Mesodermal cell (in vitro differentiated cells): ENCODE measurements around the gene DIP2C.

Experiments
- H3K27ac ChIP-seq: 2 replicates; pipeline ENCODE4 v1.7.0; 2013; ENCODE audit warnings: mild to moderate bottlenecking, low read depth, low read length, moderate library complexity; ENCODE audit not compliant: severe bottlenecking
- H3K36me3 ChIP-seq: 2 replicates; pipeline ENCODE4 v1.7.1; 2013; ENCODE audit warnings: mild to moderate bottlenecking, low read length, moderate library complexity; ENCODE audit not compliant: control insufficient read depth, insufficient read depth
- H3K4me1 ChIP-seq: one replicate; pipeline ENCODE4 v1.7.1; 2013; ENCODE audit warnings: mild to moderate bottlenecking, low read length; ENCODE audit not compliant: insufficient read depth, control insufficient read depth, poor library complexity, severe bottlenecking
- H3K4me3 ChIP-seq: 2 replicates; pipeline ENCODE4 v1.7.0; 2013; ENCODE audit warnings: low read length, control low read depth, mild to moderate bottlenecking; ENCODE audit not compliant: insufficient read depth, poor library complexity, severe bottlenecking; ENCODE audit errors: extremely low read depth
- H3K9me3 ChIP-seq: 2 replicates; pipeline ENCODE4 v1.7.1; 2013; ENCODE audit warnings: mild to moderate bottlenecking, low read length, moderate library complexity; ENCODE audit not compliant: control insufficient read depth
- WGBS, 2 experiments: methylation state at CpG; one replicate each; pipeline ENCODE4 v1.1.5; 2013; ENCODE audit warnings: missing lambda C conversion rate in 2 of 2; ENCODE audit not compliant: insufficient coverage in 2 of 2; 5-methylcytosine and 5-hydroxymethylcytosine counted together

DIP2C gene

DNA sequence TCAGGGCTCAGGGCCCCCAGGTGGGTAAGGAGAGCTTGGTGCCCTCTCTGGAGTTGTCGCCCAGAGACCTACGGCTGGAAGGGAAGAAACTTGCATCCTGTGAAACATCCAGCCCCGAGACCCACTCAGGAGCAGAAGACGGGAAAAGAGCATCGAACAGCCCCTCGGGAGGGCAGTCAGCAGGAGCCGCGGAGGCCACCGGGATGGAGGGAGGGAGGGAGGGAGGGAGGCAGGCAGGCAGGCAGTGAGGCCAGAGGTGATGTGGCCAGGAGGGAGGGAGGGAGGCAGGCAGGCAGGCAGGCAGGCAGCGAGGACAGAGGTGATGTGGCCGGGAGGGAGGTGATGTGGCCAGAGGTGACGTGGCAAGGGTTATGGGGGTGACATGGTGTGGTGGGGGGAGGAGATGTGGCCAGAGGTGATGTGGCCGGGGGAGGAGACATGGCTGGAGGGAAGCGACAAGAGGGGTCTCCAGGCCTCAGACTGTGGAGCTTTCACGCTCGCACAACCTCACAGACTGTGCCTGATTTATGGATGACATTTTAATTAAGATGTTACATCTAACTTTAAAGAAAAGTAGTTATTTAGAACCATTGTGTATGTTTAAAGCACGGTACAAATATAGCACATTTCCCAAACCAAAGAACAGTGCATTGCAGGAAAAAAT lies 141.1 kb downstream of the DIP2C start:
- Histone ChIP-seq H3K9me3 (no peaks in the 10 kb centered on the region), H3K36me3 (no peaks in the 10 kb centered on the region), H3K4me3 (no peak overlapping the region), H3K4me1 (peaks cover 15% of the 10 kb centered on the region), H3K27ac (no peak overlapping the region)
- WGBS, 2 experiments: 39 to 58% methylated on average over 7 to 9 of the region's 17 CpGs

- Histone ChIP-seq H3K4me3 (no peak overlapping the region), H3K27ac (no peak overlapping the region), H3K9me3 (no peaks in the 10 kb centered on the region), H3K4me1 (peaks cover 15% of the 10 kb centered on the region), H3K36me3 (no peaks in the 10 kb centered on the region)
- WGBS, 2 experiments: 31 to 40% methylated on average over 6 of the region's 6 CpGs
Observed at GRCh38 chr10:547591-548081, 141.8 kb downstream of the DIP2C start.

DNA sequence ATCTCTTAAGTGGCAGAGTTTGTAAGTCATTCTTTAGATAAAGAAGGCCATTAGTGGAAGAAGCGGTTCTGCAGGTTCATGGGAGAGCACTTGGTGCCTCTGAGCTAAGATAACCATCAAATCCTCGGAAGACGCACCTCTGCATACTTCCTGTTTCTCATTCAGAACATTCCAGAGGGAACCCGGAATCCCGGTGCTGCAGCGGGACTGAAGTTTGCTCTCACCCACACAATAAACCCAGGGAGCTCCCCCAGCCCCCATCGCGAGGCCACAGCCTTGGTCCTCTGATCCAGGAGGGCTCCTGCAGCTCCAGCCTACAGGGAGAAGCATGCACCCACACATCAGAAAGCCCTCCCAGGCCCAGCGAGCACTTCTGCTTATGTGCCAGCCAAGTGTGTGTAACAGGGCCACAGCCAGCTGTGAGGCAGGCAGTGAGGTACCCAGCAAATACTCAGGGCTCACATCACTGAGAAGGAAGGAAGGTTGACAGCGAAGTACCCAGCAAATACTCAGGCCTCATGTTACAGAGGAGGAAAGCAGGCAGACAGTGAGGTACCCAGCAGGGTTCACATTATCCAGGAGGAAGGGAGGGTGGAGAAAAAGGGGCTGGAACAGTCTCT lies 142.4 kb downstream of the DIP2C start:
- no peak overlapping the region for H3K4me3 ChIP-seq
- H3K27ac ChIP-seq: no peak overlapping the region
- H3K4me1 ChIP-seq: peaks cover 15% of the 10 kb centered on the region
- 46 to 53% methylated on average over 4 to 8 of the region's 10 CpGs for WGBS, 2 experiments
- no peaks in the 10 kb centered on the region for H3K9me3 ChIP-seq
- H3K36me3 ChIP-seq: no peaks in the 10 kb centered on the region

GRCh38 chr10:546451-546850 lies 143.0 kb downstream of the DIP2C start:
- Histone ChIP-seq H3K36me3 (no peaks in the 10 kb centered on the region), H3K27ac (no peak overlapping the region), H3K9me3 (no peaks in the 10 kb centered on the region), H3K4me3 (no peak overlapping the region), H3K4me1 (peaks cover 15% of the 10 kb centered on the region)
- 90 to 95% methylated on average over 5 to 7 of the region's 7 CpGs for WGBS, 2 experiments

- H3K4me3 ChIP-seq: no peak overlapping the region
- H3K36me3 ChIP-seq: no peaks in the 10 kb centered on the region
- H3K27ac ChIP-seq: no peak overlapping the region
- H3K9me3 ChIP-seq: no peaks in the 10 kb centered on the region
- H3K4me1 ChIP-seq: peaks cover 15% of the 10 kb centered on the region
- WGBS, 2 experiments: 94 to 96% methylated on average over 16 to 18 of the region's 21 CpGs
Observed at GRCh38 chr10:543862-544822, 145.3 kb downstream of the DIP2C start.

DNA sequence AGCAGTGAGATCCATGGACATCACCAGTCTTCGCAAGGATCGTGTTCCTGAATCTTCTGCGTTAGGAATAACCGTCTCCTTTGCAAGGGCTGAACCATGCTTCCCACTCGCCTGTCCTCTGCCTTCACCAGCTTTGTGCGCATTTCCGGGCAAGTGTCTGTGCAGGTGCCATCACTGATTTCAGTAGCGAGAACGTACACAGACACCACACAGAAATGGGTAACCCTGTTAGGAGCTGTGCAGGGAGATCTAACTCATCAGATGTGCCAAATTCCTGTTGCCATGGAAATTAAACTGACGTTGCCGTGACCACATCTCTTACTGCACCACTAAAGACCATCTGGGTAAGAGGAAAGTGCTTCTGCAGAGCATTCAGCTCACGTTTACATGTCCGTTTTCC lies 146.3 kb downstream of the DIP2C start:
- no peaks in the 10 kb centered on the region for H3K36me3 ChIP-seq
- H3K4me1 ChIP-seq: peaks cover 15% of the 10 kb centered on the region
- no peaks in the 10 kb centered on the region for H3K9me3 ChIP-seq
- 95 to 100% methylated on average over 6 to 11 of the region's 13 CpGs for WGBS, 2 experiments
- no peak overlapping the region for H3K4me3 ChIP-seq
- no peak overlapping the region for H3K27ac ChIP-seq

DNA sequence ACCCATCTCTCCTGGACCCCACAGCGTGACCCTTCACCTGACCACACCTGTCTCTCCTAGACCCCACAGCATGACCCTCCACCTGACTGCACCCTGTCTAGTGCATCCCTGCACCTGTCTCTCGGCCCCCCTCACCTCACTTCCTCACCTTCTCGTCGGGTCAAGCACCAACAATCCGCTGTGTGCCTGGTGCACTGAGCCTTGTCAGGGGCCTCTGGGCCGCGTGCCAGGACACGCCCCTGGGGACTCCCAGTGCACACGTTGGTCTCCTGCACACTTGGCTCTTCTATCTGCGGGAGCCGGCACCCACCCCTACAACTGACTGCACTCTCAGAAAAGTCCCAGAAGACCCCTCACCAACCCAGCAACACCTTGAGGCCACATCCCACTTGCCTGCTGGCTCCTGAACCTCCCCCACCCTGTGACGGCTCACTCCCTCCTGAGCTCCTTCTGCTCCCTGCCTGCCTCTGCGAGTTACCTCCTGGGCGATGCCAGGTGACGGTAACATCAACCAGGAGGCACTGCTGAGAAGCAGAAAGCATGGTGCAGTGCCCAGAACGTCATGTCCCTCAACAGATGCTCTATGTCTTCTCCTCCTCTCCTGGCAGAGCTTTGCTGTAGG lies 147.6 kb downstream of the DIP2C start:
- H3K4me1 ChIP-seq: peaks cover 5% of the 10 kb centered on the region
- no peaks in the 10 kb centered on the region for H3K36me3 ChIP-seq
- 90 to 94% methylated on average over 14 to 16 of the region's 16 CpGs for WGBS, 2 experiments
- H3K9me3 ChIP-seq: no peaks in the 10 kb centered on the region
- H3K4me3 ChIP-seq: no peak overlapping the region
- H3K27ac ChIP-seq: no peak overlapping the region

DNA sequence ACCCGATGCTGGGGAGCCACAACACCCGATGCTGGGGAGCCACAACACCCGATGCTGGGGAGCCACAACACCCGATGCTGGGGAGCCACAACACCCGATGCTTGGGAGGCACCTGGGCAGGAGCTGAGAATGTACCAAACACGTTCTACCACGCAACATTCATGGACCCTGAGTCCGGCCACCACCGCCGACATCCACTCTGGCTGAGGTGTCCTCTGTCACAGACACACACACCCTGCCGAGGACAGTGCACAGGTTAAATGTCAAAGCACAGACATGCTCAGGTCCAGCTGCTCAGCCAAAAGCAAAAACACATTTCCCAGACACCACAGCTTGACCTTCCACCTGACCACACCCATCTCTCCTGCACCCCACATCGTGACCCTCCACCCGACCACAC lies 148.4 kb downstream of the DIP2C start:
- Histone ChIP-seq H3K27ac (no peak overlapping the region), H3K4me1 (peaks cover 5% of the 10 kb centered on the region), H3K4me3 (no peak overlapping the region), H3K9me3 (no peaks in the 10 kb centered on the region), H3K36me3 (no peaks in the 10 kb centered on the region)
- WGBS, 2 experiments: 88 to 95% methylated on average over 8 to 10 of the region's 13 CpGs

- H3K27ac ChIP-seq: no peak overlapping the region
- 98% methylated on average over 7 to 8 of the region's 9 CpGs for WGBS, 2 experiments
Observed at GRCh38 chr10:538895-539294, 150.6 kb downstream of the DIP2C start.

GRCh38 chr10:536935-537334 lies 152.5 kb downstream of the DIP2C start:
- 85 to 95% methylated on average over 4 to 5 of the region's 5 CpGs for WGBS, 2 experiments
- H3K9me3 ChIP-seq: no peaks in the 10 kb centered on the region
- peaks cover 9% of the 10 kb centered on the region for H3K4me1 ChIP-seq
- no peaks in the 10 kb centered on the region for H3K36me3 ChIP-seq
- no peak overlapping the region for H3K27ac ChIP-seq
- H3K4me3 ChIP-seq: no peak overlapping the region

More at GRCh38 chr10:538895-539294, 150.6 kb downstream of the DIP2C start:
- no peaks in the 10 kb centered on the region for H3K9me3 ChIP-seq
- H3K36me3 ChIP-seq: no peaks in the 10 kb centered on the region
- H3K4me3 ChIP-seq: no peak overlapping the region
- H3K4me1 ChIP-seq: peaks cover 5% of the 10 kb centered on the region
